ENCODE results near the gene SAXO1.

GRCh38 chr9:18989097-18989496 lies 43.9 kb downstream of the SAXO1 start:
- TF ChIP-seq, protein P1, sequence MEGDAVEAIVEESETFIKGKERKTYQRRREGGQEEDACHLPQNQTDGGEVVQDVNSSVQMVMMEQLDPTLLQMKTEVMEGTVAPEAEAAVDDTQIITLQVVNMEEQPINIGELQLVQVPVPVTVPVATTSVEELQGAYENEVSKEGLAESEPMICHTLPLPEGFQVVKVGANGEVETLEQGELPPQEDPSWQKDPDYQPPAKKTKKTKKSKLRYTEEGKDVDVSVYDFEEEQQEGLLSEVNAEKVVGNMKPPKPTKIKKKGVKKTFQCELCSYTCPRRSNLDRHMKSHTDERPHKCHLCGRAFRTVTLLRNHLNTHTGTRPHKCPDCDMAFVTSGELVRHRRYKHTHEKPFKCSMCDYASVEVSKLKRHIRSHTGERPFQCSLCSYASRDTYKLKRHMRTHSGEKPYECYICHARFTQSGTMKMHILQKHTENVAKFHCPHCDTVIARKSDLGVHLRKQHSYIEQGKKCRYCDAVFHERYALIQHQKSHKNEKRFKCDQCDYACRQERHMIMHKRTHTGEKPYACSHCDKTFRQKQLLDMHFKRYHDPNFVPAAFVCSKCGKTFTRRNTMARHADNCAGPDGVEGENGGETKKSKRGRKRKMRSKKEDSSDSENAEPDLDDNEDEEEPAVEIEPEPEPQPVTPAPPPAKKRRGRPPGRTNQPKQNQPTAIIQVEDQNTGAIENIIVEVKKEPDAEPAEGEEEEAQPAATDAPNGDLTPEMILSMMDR (IDR thresholded peaks at IDR 0.05; ENCODE audit: insufficient read depth, low read depth, low read length): no peak
- TF ChIP-seq EZH2 (IDR thresholded peaks at IDR 0.05; ENCODE audit: insufficient read depth, low read length): no peak
